NCI-H2227 (cell line): ENCODE data around the gene BBX.
A peak's percentile ranks its signal among the peaks of the same experiment; 100 is the strongest.
"Not testable (repeated sequence)": the region's sequence is repeated elsewhere in the genome, so short reads cannot be mapped to it uniquely, and the experiment has no call there.

Experiments
- DNase-seq: peaks from one replicate; lab custom pipeline; 2025; ENCODE audit not compliant: unreplicated experiment; lab: John Stamatoyannopoulos, UW

BBX gene

DNA sequence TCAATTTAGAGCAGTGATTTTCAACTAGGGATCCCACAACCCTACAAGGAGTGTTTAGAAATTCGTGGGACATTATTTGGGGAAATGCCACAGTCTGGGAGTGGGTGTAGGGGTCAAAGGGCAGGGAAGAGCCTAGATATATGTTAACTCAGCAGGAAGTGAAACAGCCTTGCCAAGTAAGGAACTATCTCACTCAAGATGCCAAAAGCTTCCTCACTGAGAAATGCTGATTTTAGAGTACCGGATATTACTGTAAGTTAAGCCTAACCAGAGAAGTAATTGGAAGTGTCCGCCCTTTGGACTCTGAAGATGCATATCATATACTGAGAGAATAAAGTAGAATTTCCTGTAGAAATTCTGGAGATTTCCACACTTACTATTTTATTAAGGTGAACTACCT lies 158.6 kb downstream of the BBX start:
- DNase-seq: no peak

DNA sequence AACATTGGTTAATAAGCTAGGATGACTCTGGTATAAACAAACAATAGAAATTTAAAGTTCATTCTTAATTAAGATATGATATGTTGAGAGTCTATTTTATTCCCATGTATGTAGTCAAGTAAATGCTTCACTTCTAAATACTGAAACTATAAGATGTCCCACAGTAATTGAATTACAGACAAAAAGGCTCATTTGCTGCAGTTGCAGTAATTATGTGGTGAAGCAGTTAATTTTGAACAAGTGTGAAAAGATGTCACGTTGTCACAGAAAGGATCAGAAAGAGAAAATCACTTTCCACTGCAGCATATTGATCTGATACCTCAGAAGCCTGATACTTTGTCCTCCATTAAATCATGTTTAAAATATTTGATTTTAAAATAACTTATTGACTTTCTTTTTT lies 159.8 kb downstream of the BBX start:
- DNase-seq: no peak

DNA sequence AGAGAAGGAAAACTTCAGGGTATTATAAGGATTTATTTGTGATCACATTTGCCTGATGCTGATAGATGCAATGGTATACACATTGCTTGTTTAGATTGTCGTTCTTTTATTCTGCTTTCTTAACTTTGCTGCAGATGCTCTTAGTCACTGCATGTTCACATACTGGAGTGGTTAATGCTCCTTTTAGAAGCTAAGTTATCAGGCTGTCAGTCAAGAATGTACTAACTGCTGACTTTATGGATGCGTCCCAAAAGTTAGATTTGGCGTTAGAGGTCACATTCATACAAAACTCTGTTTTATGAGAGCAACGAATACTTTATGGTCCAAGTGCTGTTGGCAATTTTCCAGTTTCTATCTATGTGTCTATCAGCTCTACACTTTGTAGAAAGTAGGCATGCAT lies 160.7 kb downstream of the BBX start:
- DNase-seq: no peak

DNA sequence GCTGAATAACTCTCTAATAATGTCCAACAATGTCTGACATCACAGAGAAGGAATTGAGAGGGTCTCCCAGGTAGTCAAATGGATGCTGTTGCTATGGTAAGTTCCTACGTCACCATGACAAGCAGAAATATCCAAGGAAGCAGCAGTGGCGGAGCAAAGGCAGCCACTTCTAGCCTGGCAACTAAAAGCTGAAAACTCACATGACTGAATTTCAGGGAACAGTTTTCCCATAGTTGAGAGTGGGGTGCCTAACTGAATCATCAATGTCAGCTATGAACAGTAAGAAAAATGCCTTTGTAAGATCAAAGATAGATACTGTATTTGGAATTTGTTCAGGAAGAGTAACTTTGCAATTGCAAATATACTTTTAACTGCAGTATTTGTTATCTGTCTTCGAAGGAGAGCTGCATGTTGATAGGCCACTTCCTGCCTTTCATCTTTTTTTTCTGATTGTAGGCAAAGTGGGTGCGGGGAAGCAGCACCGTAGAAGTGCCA lies 161.7 kb downstream of the BBX start:
- peak; percentile 7 for DNase-seq

DNA sequence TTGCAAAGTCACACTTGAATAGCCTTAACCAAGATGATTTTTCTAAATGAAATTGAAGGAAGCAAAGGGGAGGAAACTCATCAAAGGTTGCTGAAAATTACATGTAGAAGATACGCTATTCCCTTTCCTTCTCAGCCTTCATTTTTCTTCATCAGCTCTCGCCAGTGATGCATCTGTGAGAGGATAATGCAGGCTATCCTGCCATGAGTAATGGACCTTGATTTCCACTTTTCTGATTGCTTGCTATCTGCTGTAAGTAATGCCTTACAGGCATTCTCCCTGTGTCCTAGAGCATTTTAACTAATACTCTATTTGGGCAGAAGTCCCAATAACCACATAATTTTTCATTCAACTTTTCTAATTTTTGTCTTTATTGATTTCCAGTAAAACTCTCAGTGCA lies 162.6 kb downstream of the BBX start:
- DNase-seq: no peak

DNA sequence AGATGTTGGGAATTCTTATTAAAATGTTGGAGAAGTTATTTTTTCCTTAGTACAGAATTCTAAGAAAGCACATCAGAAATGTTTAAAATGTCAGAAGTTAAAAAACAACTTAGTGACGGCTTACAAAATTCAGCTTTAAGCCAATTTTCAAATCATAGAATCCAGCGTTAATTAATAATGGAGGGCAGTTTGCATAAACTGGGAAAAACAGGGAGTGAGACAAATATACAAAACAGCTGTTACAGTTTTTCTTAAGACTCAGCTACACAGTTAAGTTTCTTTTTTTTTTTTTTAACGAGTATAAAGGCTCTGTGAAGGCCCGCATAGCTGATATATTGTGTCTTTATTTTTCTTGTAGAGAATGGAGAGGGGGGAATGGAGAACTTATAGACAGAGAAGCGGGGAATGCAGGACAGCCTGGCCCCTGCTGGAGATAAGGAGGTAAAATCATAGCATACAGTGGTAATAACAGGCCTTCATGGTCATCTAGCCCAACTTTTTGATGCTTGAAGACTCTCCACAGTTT lies 164.4 kb downstream of the BBX start:
- no peak for DNase-seq

DNA sequence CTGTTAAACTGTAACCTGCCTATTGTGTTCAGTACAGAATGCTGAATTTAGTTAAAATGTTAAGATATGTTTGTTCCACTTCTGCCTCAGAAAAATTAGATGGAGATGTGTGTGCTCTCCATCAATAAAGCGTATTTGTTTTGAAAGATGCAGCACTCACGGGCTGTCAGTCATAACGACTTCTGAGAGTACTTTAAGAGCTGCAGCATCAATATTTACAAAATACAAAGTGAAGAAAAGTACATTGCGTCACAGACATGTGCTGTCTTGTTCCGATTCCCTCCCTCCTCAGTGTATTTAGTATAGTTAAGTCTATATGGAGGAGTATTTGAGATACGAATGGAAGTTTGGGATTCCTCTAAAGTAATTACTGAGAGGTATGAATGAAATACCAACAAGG lies 166.6 kb downstream of the BBX start:
- no peak for DNase-seq

DNA sequence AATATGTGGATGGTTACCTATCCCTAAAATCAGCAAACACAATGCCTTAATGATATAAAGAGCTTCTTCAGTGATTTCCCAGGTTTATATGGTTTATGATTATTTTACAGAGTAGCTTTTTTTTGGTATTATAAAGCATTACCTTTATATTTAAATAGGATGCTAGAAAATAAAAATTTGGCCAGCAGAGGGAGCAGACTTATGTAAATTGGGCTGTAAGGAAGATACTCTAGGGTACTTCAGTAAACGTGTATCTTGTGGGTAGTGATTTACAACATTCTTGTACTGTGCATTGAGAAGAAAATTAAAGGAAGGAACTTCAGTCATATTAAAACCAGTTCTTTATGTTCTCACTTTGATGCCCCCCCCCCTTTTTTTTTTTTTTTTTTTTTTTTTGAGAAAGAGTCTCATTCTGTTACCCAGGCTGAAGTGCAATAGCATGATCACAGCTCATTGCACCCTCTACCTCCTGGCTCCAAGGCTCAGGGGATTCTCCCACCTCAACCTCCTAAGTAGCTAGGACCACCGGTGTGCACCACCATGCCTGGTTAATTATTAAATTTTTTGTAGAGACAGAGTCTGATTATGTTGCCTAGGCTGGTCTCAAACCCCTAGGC lies 167.9 kb downstream of the BBX start:
- peak; percentile 51 for DNase-seq

DNA sequence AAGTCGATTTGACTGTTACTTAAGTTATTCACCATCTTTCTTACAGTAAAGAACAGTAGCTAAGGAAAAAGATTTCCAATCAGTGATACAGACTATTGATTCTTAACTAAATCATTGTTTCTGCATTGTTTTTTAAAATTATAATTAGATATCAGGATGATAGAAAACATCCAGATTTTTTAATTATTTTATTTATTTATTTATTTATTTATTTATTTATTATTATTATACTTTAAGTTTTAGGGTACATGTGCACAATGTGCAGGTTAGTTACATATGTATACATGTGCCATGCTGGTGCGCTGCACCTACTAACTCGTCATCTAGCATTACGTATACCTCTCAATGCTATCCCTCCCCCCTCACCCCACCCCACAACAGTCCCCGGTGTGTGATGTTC lies 169.2 kb downstream of the BBX start:
- DNase-seq: not testable (repeated sequence)

DNA sequence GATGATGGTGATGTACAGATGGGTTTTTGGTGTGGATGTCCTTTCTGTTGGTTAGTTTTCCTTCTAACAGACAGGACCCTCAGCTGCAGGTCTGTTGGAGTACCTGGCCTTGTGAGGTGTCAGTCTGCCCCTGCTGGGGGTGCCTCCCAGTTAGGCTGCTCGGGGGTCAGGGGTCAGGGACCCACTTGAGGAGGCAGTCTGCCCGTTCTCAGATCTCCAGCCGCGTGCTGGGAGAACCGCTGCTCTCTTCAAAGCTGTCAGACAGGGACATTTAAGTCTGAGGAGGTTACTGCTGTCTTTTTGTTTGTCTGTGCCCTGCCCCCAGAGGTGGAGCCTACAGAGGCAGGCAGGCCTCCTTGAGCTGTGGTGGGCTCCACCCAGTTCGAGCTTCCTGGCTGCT lies 174.6 kb downstream of the BBX start:
- DNase-seq: not testable (repeated sequence)

DNA sequence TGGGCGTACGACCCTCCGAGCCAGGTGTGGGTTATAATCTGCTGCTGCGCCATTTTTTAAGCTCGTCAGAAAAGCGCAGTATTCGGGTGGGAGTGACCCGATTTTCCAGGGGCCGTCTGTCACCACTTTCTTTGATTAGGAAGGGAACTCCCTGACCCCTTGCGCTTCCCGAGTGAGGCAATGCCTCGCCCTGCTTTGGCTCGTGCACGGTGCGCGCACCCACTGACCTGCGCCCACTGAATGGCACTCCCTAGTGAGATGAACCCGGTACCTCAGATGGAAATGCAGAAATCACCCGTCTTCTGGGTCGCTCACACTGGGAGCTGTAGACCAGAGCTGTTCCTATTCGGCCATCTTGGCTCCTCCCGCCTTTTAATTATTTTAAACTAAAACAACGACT lies 175.1 kb downstream of the BBX start:
- not testable (repeated sequence) for DNase-seq

DNA sequence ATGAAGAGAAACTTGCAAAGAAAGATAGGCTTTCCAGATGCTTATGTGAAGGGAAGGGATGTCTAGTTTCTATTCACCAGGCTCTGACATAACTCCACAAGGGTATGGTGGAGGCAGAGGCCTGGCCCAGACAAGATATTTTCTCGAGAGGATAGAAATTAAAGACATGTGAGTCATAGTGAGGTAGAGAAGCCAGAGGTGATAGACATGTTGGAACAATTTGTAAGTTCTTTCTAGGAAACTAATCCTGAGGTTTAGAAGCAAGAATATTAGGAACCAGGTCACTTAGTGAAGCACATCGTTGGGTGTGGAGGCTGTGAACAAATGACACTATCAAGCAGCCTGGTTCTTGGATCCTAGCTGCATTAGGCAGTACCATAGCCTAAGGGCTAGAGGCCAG lies 176.9 kb downstream of the BBX start:
- no peak for DNase-seq

DNA sequence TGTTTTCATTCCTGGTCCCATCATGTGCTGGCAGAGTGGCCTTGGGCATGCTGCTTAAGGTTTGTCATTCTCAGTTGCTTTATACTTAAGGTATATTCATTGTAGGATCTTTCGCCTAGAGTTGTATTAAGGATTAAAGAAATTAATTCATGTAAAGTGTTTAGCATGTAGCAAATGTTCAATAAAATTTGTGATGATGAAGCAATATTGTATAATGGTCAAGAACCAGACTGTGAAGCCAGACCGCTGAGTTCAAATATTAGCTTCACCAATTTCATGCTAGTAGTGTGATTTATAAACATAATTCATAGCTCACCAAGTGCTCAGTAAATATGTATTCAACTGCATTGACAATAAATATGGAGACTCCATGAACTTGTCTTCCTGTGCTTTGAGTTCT lies 178.5 kb downstream of the BBX start:
- no peak for DNase-seq

DNA sequence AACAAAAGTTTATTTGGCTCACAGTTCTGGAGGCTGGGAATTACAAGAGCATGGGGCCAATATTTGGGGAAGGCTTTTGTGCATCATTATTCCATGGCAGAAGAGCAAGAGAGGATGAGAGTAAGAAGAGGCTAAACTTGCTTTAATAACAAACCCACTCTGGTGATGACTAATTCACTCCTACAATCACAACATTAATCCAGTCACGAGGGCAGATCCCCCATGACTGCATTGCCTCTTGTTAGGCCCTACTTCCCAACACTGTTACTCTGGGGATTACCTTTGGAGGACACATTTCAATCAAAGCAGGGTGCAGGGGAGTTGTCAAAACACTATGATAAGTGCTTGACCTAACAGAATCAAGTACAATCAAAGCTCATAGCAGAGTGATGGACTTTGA lies 181.7 kb downstream of the BBX start:
- DNase-seq: no peak

DNA sequence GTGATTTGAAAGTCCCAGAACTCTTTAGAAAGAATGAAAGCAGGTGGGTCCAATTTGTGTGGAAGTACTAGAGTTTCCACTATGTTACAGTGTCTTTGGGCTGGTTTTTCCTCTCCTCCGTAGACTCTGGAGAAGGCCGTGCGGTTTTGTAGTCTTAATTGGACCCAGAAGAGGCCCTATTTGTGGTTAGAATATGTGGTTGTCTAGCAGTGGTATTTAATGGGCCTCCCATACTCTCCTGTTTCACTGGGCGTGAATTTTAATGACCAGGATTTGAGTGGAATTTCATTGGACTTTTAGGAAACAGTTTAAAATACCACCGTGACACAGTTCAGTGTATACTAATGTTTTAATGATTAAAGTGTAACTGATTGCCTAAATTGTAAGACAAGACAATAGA lies 182.3 kb downstream of the BBX start:
- DNase-seq: no peak

DNA sequence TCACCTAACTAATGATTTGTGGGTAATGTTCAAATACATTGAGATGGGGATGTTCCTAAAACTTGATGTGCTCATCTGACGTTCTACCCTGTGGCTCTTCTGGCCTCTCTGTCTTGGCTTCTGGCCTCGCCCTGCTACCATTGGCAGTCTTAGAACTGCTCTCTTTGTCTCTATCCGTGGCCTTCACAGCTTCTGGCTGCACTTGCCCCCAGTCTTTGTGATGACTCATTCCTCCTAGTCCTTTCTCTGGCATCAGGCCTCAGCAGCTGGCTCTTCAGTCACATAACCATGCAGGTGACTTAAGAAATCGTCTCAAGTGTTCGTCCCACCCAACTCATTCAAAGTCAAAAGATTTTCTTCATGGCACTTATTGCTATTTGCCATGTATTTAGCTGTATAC lies 188.1 kb downstream of the BBX start:
- no peak for DNase-seq

DNA sequence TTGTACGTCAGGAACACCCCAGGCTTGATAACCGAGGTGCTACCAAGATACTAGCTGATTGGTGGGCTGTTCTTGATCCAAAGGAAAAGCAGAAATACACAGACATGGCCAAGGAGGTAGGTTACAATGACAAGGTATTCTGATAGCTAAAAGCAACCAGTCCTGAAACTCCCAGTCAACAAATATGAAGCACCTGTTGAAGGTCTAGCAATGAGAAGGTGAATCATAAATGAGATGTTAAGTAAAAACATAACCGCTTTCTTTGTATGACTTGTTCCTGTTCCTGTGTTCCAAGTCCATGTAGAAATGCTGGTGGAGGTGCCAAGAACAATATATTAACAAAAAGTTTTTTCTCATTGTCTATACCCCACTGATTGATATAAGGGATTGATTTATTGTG lies 194.0 kb downstream of the BBX start:
- no peak for DNase-seq

DNA sequence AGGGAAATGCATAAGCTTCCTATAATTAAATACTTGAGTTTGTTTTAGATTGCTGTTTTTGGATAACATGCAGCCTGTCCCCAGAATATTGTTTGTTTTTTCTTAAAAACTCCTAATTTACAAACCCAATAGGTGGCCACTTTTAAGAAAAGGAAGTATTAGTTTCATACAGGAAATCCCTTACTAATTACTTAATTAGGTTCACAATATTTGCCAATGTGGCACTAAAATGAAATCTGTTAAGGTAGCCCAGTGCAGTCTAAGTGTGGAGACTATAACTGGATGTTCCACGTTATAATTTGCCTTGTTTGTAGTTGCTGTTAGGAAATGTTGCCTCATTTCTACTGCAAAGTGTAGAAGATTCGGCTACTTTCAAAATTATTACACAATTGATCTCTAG lies 195.8 kb downstream of the BBX start:
- DNase-seq: no peak

DNA sequence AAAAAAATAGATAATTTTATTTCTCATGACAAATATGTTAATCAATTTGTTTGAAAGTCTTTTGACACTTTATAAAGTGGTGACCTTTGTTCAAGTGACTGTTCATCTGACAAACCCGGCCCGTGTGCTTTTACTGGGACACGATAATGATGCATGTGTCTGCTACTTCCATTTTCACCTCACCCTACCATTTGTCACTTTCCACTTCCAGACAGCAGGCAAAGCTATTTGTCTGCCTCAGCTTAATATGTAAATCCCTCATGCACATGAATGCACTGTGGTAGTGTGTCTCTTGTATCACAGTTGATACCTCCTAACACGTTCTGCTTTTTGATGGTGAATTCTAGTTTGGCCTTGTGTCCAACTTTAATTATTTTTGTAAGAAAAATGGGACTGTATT lies 204.3 kb downstream of the BBX start:
- no peak for DNase-seq

DNA sequence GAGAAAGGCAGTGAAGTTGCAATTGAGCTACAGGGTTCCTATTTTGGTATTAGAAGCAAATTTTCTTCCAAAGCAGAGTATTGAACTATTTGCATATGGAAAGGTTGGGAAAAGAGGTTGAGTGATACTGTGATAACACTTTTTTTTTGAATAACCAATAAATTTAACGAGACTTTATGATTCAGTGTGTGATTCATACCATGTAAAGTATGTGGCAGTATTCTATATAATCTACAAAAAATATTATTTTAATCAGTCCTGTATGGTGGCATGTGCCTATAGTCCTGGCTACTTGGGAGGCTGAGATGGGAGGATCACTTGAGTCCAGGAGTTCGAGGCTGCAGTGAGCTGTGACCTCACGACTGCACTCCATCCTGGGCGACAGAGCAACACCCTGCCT lies 206.9 kb downstream of the BBX start:
- DNase-seq: no peak

DNA sequence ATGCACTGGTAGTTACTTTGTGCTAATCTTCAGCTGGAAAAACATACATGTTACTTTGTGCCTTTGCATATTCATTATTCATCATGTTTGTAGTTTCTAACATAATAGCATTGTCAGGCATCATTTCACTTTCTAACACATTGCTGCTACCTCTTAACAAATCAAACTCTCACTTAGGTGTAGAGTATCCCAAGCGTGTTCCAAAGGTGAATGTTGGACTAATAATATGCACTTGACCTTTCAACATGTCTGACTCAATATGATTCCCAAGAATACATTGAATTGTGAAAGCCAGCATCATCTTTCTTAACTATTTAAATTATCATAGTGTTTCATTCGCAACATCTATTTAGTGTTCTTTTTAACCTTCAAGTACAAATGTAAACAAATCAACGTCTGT lies 211.6 kb downstream of the BBX start:
- DNase-seq: no peak

DNA sequence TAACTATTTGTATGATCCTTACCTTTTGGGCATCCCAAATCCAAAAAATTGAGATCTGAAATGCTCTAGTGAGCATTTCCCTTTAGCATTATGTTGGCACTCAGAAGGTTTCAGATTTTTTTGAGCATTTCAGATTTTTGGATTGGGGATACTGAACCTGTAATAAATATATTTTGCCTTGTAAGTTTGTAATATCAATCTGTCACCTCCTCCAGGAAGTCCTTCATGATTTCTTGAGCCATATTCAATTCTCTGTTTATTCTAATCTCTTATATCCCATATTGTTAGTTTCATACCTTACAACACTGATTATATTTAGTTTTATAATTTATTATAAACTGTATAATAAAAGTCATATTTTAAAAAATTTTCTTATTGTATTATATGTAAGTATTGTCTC lies 215.2 kb downstream of the BBX start:
- no peak for DNase-seq

DNA sequence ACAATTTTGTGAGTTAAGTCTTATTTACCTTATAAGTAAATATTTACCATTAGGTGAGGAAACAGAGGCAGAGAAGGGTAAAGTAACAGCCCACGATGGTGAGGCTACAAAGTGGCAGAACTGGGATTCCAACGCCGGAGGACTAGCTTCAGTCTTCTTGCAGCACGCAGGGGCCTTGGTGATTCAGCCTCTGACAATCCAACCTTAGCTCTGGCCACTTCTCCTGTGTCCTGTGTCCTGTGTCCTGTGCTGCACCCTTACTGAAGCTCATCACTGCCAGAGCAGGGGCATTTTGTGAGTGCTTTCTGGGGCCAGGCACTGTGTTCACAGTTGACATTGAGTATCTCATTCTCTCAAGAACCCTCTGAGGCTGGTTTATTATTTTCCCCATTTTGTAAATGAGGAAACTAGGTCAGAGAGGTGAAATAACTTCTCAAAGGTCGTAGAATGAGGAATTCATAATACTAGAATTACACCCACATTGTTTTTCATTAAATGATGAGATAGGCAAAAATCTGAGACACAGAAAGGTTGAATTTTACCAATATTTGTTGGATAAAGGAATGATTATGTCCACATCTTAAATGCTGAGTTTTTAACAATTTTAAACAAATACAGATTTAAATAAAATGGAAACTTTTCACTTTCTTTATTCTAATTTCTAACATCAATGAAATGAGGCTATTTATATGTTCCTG lies 215.9 kb downstream of the BBX start:
- DNase-seq: no peak
